SW480 (cell line): ENCODE data around the gene SH3RF2.
"Not testable (repeated sequence)": the region's sequence is repeated elsewhere in the genome, so short reads cannot be mapped to it uniquely, and the experiment has no call there.

ENCODE experiments used
- DNase-seq: peaks from one replicate; pipeline ENCODE4 v3.0.0-alpha.2; 2016; ENCODE audit warnings: low spot score

SH3RF2 gene

DNA sequence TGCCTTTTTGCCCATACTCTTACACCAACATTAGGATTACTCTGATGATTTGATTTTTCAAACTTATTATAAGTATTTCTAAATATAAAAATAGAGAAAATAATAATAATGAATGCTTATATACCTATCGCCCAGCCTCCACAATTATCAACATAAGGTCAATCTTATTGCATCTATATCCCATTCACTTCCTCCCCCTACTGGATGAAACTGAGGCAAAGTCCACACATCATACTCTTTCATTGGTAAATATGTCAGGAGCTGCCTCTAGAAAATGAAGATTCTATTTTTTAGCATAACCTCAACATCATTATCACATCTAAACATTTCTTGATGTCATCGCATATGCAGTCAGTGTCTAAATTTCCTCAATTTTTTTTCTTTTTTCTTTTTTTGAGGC is 44.3 kb downstream of the SH3RF2 start:
- DNase-seq = no peak

DNA sequence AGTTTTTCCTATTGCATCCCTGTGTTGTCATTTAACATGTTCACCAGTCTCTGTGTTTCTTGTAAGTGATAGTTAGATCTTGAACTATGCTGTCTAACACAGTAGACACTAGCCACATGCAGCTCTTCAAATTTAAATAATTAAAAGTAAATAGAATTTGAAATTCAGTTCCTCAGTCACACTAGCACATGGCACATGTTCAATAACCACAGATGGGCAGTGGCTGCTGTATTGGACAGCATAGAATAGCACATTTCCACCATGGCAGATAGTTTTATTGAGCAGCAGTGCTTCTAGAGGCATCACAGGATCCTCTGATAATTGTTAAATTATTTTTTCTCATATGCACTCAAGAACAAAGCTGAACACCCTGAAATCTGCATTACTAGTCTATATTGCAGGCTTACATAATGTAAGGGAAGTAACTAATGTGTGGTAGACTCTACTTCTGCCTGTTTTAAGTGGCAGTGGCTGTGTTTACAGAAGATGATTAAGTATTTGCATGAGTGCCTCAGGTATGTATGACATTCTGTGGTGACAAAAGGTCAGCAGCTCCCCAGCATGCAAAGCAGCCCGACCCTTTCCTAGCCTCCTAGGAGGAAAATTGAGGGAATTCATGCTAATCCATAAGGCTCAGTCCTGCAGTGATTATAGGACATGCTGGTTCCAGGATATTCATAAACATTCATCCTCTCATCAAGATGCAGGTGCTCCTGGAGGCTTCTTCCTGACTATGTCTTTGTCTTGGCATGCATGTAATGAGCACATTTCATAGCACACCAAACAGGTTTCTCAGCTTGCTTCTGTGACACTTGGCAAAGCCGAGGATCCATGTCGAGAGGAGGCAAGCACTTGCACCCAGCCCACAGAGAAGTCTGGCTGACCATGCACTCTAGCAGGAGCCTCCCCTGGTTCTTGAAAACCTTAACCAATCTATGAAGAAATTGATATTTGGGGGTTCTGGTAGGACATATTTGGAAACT is 45.5 kb downstream of the SH3RF2 start:
- no peak for DNase-seq

DNA sequence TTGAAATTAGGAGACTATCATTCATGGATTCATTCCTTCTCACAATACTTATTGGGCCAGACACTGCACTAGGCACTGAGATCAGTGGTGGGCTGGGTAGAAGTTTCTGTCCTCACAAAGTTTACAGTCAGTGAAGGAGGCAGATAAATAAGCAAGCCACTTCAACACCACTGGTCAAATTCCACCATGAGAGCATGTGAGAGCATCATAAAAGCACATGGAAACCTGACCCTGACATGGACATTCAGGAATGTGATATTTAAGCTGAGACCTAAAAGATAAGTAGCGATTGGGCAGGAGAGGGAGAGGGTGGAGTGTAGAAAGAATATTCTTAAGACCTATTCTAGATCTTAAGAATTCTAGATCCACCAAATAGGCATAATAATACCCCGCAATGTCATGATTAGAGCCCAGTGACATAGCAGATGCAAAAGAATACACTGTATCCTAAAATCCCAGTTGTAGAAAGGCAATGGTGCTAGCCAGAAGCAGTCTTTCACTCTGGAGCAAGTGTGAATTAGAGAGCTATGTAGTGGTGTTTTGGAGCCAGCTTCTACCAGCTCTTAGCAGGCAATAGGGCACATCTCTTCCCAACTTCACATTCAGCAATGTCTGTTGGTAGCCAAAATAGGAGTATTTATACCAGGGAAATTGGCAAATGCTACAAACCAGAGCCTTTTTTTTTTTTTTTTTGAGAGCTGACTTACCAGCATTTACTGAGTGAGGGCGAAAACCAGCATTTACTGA is 46.4 kb downstream of the SH3RF2 start:
- no peak for DNase-seq

DNA sequence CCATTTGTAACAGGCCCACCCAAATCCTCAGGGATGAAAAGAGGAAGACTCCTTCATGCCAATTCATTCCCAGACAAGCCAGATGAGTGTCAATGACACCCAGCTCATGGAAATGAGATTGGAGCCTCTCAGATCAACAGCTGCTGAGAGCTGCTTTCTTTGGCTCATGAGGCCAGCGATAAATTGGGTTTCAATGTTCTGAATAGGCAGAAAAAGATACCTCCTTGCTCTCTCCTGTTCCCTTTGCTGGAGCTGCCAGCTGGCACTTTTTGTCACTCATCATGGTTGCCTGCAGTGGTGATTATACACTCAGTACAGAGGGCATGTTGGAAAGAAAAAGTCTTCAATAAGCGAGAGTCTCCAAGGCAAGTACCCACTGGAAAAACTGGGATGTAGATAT is 47.1 kb downstream of the SH3RF2 start:
- DNase-seq = no peak

DNA sequence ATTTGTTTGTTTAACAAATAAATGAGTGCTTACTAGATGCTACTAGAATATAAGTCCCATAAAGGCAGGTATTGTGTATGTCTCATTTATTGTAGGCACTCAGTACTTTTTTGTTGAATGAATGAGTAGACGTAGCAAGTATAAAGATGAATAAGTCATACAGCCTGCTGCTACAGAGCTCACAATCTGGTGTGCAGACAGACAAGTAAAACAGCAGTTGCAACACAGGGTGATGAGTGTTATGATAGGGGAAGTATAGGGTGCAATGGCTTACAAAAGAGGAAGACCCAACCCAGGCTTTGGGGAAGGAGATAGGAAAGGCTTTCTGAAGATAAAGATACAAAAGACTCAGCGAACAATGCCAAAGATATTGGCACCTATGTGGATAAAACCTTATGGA is 47.7 kb downstream of the SH3RF2 start:
- DNase-seq = no peak

DNA sequence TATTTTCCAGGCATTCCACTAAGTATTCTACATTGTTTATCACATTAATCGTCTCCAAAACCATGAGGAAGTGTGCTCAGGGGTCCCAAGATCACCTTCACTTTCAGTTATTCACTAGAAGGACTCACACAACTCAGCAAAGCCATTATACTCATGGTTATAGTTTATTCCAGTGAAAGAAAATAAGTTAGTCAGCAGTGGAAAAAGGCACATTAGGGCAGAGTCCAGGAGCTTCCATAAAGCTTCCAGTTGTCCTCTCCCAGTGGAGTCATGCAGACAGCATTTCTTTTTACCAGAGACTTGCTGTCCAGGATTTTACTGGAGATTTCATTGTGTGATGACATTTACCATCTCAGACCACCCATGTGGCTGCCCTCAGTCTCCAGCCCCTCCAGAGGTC is 51.5 kb downstream of the SH3RF2 start:
- no peak for DNase-seq

DNA sequence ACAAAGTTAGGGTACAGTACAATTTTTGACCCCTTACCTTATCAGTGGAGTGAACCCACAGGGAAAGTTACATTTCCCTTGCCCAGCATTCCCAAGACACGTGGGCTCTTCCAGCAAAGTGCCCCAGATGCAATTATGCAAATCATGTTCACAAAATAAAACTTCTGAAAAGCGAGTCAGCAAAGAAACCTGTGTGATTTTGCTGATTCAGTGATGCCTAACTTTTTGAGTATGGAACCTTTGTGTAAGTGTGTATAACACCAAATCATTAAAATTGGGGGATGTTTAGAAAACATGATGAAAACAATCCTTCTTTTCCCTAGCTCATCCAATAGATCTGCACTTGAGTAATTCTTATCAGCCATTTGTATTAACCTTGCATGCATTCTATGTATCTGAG is 52.6 kb downstream of the SH3RF2 start:
- no peak for DNase-seq

DNA sequence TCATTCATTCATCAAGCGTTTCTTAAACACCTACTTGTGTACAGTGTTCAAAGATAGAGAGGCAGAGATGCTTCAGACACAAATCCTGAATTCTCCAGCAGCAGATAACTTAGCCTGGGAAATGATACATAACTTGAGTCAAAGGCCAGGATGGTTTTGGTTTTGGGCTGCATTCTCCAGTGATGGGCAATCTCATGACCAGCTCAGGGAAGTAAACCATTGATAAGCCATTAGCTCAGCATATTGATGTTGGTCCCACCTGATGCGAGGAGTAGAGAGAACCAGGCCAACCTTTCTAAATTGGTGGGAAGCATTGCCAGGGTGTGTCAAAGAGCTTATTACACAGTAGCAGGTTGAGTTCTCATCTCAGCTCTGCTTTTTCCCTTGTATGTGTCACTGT is 53.0 kb downstream of the SH3RF2 start:
- no peak for DNase-seq

DNA sequence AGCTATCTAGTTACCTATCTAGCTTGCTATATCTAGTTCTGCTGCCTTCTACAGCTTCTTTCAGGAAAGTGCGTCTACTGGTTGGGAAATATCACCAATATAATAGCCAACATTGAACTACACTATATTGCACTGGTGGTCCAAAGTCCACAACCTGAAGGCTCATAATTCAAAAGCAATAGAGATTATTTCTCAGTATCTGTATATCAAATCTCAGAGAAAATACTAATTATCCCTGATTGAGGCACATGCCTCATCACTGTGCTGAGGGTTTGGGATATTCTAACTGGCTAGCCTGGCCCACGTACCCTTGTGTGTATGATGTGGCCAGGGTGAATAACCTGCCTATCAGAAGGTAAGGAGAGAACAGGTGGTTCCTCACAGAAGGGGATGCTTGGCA is 53.8 kb downstream of the SH3RF2 start:
- DNase-seq = no peak

DNA sequence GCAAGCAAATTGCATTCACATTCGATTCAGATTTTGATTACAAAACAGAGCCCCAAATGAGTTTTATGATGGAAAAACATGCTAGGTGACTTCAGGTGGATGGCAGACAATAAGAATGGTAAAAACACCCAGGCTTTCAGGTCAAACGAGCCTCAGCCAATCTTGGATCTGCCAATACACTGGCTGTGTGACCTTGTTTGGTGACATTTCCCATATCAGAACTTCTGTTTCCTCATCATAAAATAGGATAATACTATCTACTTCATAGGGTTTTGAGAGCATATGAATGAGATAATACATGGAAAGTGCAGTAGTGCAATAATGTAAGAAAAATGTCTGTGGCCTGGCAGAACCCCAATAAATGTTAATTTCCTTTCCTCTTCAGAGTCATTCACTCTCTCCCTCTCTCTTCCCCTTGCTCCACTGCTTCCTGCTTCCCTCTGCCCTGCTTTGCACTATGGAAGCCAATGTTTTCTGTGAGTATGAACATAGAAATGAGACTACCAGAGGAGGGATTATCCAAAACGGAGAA is 54.7 kb downstream of the SH3RF2 start:
- DNase-seq = no peak

DNA sequence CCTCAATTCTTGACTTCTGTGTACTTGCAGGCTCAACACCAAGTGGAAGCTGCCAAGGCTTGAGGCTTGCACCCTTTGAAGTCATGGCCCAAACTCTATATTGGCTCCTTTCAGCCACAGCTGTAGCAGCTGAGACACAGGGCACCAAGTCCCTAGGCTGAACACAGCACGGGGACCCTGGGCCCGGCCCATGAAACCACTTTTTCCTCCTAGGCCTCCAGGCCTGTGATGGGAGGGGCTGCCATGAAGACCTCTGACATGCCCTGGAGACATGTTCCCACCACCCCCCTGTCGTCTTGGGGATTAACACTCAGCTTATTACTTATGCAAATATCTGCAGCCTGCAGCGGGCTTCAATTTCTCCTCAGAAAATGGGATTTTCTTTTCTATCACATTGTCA is 57.2 kb downstream of the SH3RF2 start:
- DNase-seq = not testable (repeated sequence)

DNA sequence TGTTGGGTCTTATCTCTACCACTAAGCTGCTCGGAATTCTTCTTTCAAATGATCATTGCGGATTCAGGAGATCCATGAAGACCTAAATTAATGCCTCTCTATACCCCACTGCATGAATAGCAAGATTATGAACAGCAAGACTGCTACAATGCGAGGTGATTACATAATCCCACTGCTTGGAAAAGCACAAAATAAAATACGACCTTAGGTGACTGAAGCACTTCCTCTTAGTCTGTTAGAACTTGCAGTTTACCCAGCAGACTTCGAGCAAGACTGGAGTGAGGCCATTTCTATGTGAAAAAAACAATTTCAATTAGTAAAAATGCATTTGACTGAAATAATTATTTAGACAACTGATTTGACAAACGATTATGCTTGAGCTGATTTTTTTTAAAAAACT is 59.8 kb downstream of the SH3RF2 start:
- no peak for DNase-seq

DNA sequence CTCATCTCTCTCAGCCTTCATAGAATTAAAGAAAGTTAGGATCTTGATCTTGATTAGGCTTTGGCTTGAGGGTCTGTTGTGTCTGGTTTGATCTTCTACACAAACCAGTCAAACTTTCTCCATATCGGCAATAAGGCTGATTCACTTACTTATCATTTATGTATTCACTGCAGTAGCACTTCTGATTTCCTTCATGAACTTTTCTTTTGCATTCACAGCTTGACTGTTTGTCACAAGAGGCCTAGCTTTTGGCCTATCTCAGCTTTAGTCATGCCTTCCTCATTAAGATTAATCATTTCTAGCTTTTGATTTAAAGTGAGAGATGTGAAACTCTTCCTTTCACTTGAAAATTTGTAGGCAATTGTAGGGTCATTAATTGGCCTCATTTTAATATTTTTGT is 62.8 kb downstream of the SH3RF2 start:
- DNase-seq = no peak

DNA sequence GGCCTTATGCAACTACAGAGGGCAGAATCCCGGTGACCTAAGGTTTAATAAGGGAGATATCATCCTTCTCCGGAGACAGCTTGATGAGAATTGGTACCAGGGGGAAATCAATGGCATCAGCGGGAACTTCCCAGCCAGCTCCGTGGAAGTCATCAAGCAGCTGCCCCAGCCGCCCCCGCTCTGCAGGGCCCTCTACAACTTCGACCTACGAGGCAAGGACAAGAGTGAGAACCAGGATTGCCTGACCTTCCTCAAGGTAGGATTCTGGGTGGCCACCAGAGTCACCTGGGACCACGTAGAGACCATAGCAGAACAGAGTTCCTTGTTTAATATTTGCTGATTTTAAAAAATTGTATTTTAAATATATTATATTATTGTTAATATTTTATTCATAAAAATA is 63.7 kb downstream of the SH3RF2 start:
- no peak for DNase-seq

DNA sequence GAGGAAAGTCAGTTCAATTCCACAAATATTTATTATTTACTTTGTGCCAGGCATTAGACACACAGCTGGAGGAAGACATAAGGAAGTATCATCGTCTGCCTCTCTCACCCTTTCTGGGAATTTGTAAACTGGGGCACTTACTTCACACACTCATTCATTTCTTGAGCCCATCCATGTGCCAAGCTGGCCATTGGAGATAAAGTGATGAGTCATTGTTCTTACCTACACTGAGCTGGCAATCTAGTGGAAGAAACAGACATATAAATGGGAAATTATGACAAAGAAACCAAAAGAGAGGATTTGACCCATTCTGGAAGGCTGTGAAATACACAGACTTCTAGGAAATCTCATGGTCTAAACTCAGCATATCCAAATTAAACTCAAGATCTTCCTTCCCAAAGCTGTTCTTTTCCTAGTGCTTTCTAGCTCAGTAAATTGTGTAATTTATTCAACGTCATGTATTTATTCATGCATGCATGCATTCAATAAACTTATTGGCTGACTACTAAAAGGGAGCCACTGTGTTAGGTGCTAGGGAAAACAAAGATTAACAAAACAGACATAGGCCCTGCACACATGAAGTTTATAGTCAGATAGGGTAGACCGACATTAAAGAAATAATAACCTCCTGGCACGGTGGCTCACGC is 65.3 kb downstream of the SH3RF2 start:
- no peak for DNase-seq

DNA sequence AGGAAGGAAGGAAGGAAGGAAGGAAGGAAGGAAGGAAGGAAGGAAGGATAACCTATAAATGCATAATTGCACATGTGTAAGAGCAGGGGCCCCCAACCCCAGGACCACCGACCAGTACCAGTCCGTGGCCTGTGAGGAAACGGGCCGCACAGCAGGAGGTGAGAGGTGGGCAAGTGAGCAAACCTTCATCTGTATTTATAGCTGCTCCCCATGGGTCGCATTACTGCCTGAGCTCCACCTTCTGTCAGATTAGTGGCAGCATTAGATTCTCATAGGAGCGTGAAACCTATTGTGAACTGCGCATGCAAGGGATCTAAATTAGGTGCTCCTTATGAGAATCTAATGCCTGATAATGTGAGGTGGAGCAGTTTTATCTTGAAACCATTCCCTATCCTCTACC is 66.1 kb downstream of the SH3RF2 start:
- DNase-seq = no peak

DNA sequence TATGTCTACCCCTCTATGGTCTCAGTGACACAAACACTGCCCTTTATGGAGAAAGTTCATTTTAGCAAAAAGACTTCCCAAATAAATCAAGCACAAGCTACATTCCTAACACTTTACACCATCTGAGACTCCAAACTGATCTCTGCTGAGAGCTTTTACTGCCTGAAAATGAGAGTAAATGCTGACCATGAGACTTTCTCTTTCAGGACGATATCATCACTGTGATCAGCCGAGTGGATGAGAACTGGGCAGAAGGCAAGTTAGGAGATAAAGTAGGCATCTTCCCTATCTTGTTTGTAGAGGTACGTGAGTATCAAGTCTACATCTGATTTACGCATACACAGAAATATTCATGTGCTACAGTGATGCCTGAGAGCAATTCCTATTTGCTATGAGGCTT is 67.5 kb downstream of the SH3RF2 start:
- DNase-seq = no peak

DNA sequence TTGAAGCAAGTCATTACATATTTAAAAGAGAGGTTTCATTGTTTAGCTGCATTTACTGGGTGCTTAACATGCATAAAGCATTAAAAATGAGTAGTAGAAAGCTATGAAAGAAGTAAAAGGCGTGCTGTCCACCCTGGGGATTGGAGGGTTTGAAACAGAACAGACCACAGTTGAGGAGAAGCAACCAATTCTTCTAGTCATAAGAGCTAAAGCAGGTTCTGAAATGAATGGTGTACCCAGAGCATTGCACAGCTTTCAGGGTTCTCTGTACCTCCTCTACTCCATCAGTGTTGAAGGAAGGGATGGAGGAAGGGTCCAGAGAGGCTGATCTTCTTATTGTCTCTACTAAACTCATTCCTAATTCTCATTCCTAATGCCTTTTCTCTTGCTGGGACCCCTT is 68.9 kb downstream of the SH3RF2 start:
- DNase-seq = no peak

DNA sequence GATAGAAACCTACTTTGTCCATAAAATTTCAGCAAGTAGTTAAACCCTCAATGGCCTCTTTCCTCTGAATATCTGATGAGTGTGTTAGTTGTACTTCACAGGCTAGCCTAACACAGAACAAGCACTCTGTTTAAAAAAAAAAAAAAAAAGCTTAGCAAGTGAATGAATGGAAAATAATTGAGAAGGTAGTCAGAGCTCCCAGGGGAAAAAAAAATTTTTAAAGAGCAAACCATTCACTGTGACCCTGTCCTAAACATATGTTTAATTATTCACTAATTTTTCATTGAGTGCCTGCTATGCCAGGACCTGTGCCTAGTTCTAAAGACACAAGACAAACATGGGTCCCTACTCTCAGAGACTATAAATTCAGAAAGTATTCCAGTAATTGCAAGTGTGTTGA is 69.3 kb downstream of the SH3RF2 start:
- DNase-seq = no peak

DNA sequence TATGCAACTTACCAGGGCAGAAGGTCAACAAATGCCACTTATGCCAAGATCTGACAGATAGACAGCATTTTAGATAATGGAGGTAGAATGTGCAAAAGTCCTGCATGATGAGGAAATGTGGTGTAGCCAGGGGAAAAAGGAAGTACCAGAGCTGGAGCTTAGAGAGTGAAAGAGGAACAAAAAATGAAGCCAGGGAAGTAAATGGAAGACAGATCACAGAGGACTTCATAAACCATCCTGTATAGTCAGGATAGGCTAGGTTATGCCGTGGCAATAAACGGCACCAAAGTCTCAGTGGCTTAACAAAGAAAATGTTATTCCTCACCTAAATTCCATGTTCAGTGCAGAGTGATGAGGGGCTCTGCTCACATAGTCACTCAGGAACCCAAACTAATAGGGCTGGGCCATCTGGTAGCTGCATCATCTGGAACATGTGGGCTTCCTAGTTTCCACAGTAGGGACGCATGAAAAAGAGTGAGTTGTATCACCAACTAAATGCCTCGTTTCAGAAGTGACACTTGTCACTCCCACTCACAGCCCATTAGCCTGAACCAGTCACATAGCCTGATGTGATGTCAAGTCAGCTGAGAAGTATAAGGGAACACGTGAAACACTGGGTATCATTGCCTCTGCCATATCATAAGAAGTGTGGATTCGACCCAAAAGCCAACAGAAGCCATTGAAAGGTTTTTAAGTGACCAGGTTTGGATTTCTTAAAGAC is 70.3 kb downstream of the SH3RF2 start:
- no peak for DNase-seq

DNA sequence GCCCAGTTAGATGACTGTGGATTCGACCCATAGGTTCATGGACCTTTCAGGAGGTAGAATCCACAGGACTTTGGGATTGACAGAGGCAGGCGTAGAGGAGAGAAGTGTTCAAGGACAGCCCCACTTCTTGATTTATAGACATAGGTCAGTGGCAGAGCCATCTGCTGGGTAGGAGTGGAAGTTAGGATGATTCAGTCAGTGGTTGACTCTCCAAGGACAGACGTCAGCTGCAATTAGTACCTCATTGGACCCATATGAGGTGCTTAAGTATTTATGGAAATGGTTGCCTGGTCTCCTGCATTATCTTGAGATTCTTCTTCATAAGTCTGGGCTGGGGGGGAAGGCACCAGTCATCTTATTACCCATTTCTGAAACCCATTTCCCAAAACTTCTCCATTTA is 70.9 kb downstream of the SH3RF2 start:
- DNase-seq = peak; percentile 46

DNA sequence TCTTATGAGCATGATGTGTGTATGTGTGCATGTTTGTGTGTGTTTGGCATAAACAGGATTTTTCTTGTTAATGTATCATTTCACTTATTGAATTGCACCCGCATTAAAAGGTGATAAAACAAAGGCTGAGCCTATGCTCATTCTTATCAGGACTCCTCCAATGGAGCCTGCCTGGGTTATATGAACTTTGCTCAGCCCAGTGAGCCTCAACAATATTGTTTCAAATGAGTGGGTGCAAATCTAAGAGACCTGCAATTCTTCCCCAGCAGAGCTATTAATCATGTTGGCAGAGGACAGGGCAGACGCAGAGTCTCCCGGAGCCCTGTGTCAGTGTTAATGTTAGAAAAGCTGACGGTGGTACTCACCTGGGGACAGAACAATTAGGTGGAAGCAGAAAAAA is 71.6 kb downstream of the SH3RF2 start:
- no peak for DNase-seq
